ENCODE results near the gene POLG. TPM values are rescaled to one million over a fixed set of nuclear protein-coding genes. Genes with fewer than 3 reads are reported as not detected.

Gene POLG
- total RNA-seq, 1 experiment from 2014 or later = 60.3 TPM

- peaks cover 97% of the 10 kb centered on the region for H3K27me3 ChIP-seq (ENCODE audit: insufficient read depth, low read length)
- no peaks in the 10 kb centered on the region; the same call in 1 of the 2 replicates for H3K4me1 ChIP-seq (ENCODE audit: insufficient read depth, low read length)
- WGBS (ENCODE audit: extremely low coverage, insufficient read length, low lambda C conversion rate) = no CpG with 5 or more reads among the region's 33 CpGs
- no peak overlapping the region for H2AFZ ChIP-seq (ENCODE audit: low read length)
- no peaks in the 10 kb centered on the region for H3K23me2 ChIP-seq (ENCODE audit: insufficient read length, low read depth, low read length, poor library complexity, severe bottlenecking)
- no peak overlapping the region for H2AK5ac ChIP-seq (ENCODE audit: insufficient read length, low read length)
- H3K79me2 ChIP-seq (ENCODE audit: insufficient read depth, low read length) = no peaks in the 10 kb centered on the region
- no peak overlapping the region for H3K23ac ChIP-seq (ENCODE audit: insufficient read length, low read depth, low read length)
- peaks cover 98% of the 10 kb centered on the region for H3K27me3 Mint-ChIP-seq (ENCODE audit: low read depth)
- H3K14ac ChIP-seq (ENCODE audit: insufficient read depth, low read length) = no peak overlapping the region
- no peaks in the 10 kb centered on the region for H3K9me3 ChIP-seq (ENCODE audit: control insufficient read depth, low read depth, low read length)
- no peak overlapping the region for H2BK12ac ChIP-seq (ENCODE audit: insufficient read length, low read depth, low read length)
- H3K4ac ChIP-seq (ENCODE audit: low read depth, low read length) = no peak overlapping the region
- no peak overlapping the region for H2BK120ac ChIP-seq (ENCODE audit: low read depth, low read length, poor library complexity, severe bottlenecking)
- H3K4me2 ChIP-seq (ENCODE audit: insufficient read depth, insufficient read length, low read length) = peak overlapping the region; percentile 28
- H3K27ac ChIP-seq (ENCODE audit: insufficient read length, low read depth, low read length) = no peak overlapping the region
- H3K4me3 Mint-ChIP-seq = peak overlapping the region in 1 of 2 experiments; percentile 65; a peak in 3 of 5 replicates
- H3T11ph ChIP-seq (ENCODE audit: low read length) = no peak overlapping the region
- H3K56ac ChIP-seq (ENCODE audit: insufficient read length, low read depth, low read length) = no peak overlapping the region
- no peak overlapping the region for H2BK5ac ChIP-seq (ENCODE audit: insufficient read length, low read length)
- H2BK20ac ChIP-seq (ENCODE audit: low read depth, low read length, poor library complexity, severe bottlenecking) = no peak overlapping the region
- peaks cover 3 to 4% of the 10 kb centered on the region in 2 experiments; a peak in 2 of 5 replicates for H3K9me3 Mint-ChIP-seq
- H4K8ac ChIP-seq (replicated peaks; ENCODE audit: insufficient read length, low read depth, low read length) = no peak overlapping the region
- H2BK15ac ChIP-seq (ENCODE audit: low read depth, low read length) = no peak overlapping the region
- no peak overlapping the region for H3K27ac Mint-ChIP-seq
- no peaks in the 10 kb centered on the region for H4K20me1 ChIP-seq (ENCODE audit: control insufficient read depth, insufficient read depth, insufficient read length)
- no peaks in the 10 kb centered on the region for H3K36me3 Mint-ChIP-seq (ENCODE audit: insufficient read depth in 1 of 3, low read depth in 3 of 3)
- no peak overlapping the region for H4K91ac ChIP-seq (ENCODE audit: insufficient read length, low read depth, low read length)
- no peak for TF ChIP-seq CTCF (conservative IDR thresholded peaks at IDR 0.05)
- DNase-seq = peak; percentile 91
- H3K4me1 Mint-ChIP-seq = peaks cover 29 to 52% of the 10 kb centered on the region in 2 experiments
- H3K18ac ChIP-seq (ENCODE audit: insufficient read length, low read depth, low read length) = no peak overlapping the region
- no peaks in the 10 kb centered on the region for H3K79me1 ChIP-seq (ENCODE audit: insufficient read depth, low read depth, low read length, poor library complexity, severe bottlenecking)
- H3K9ac ChIP-seq (ENCODE audit: extremely low read depth, insufficient read length, low read length) = no peak overlapping the region
- no peak overlapping the region for H4K5ac ChIP-seq (ENCODE audit: insufficient read length, low read depth, low read length)
Observed at GRCh38 chr15:89370120-89370977, 35.7 kb upstream of the POLG start.
